Measurements from ENCODE around the gene TPSG1. TPM values are rescaled to one million over a fixed set of nuclear protein-coding genes. Genes with fewer than 3 reads are reported as not detected.

TPSG1 gene
- polyA plus RNA-seq, 1 donor (not counting 4 experiments of a cell fraction or from before 2014, with no cell fraction given): not detected

DNA sequence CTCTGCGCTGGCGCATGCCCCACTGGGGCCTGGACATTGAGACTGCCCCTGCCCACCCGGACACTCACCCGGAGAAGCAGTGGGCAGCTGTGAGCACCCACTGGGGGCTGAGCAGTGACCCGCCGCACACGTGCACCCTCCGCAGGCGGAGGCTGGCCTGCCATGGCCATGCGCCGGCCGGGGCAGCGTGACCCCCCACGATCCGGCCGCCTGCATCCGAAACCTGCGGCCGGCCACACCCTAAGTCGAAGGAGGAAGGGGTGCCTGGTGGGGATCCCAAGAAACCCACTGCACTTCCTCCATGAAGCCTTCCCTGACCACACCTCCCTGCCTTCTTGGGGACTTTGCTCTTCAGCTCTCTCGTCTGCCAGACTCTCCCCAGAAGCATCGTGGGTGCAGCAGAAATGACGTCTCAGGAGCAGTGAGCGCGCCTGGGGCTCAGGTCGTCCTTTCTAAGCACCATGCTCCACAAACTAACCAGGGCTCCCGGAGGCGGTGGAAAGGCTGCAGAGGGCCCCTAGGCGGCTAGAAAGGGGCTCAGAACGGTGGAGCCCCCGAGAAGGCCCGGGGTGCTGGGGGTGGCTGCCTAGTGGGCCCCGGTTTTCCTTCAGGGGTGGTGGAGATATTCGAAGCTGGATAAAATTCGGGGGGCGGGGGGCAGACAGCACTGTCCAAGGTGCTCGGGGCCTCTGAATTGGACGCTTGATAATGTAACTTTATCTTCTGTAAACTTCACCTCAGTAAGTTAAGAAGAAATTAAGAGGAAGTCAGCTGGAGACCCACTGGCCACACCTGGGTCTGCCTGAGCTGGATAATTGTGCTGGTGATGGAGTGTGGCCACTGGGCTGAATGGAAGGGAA lies 1.5 kb downstream of the TPSG1 start:
- H3K36me3 ChIP-seq (ENCODE audit: control insufficient read depth in 2 of 2, extremely low read depth in 1 of 2, insufficient read depth in 2 of 2, low read length in 2 of 2): no peaks in the 10 kb centered on the region
- H3K9me1 ChIP-seq (ENCODE audit: control insufficient read depth, extremely low read depth, insufficient read depth, low read length): no peaks in the 10 kb centered on the region
- TF ChIP-seq, protein P1, sequence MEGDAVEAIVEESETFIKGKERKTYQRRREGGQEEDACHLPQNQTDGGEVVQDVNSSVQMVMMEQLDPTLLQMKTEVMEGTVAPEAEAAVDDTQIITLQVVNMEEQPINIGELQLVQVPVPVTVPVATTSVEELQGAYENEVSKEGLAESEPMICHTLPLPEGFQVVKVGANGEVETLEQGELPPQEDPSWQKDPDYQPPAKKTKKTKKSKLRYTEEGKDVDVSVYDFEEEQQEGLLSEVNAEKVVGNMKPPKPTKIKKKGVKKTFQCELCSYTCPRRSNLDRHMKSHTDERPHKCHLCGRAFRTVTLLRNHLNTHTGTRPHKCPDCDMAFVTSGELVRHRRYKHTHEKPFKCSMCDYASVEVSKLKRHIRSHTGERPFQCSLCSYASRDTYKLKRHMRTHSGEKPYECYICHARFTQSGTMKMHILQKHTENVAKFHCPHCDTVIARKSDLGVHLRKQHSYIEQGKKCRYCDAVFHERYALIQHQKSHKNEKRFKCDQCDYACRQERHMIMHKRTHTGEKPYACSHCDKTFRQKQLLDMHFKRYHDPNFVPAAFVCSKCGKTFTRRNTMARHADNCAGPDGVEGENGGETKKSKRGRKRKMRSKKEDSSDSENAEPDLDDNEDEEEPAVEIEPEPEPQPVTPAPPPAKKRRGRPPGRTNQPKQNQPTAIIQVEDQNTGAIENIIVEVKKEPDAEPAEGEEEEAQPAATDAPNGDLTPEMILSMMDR (optimal IDR thresholded peaks at IDR 0.05 in 1 of 3, IDR thresholded peaks at IDR 0.05 in 1 of 3, conservative IDR thresholded peaks at IDR 0.05 in 1 of 3; ENCODE audit: extremely low read depth in 1 of 3, insufficient read depth in 2 of 3, low read length in 3 of 3): no peak
- no peak for TF ChIP-seq EZH2 (IDR thresholded peaks at IDR 0.05; ENCODE audit: low read length)
- H3K27me3 ChIP-seq (ENCODE audit: control insufficient read depth, extremely low read depth, insufficient read depth, low read length): no peaks in the 10 kb centered on the region
- H3K9me3 ChIP-seq (ENCODE audit: control insufficient read depth, low read depth, low read length): no peaks in the 10 kb centered on the region
- no peak overlapping the region for H3K4me3 ChIP-seq (ENCODE audit: control insufficient read depth in 2 of 3, extremely low read depth in 1 of 3, insufficient read depth in 2 of 3, low read depth in 1 of 3, low read length in 3 of 3)
- H4K20me1 ChIP-seq (ENCODE audit: control insufficient read depth, extremely low read depth, insufficient read depth, low read length): no peaks in the 10 kb centered on the region
- no peak overlapping the region for H3K9ac ChIP-seq (ENCODE audit: control insufficient read depth, extremely low read depth, insufficient read depth, low read length)
- no peak overlapping the region for H3K4me2 ChIP-seq (ENCODE audit: control insufficient read depth, extremely low read depth, insufficient read depth, low read depth, low read length)
- no peak overlapping the region for H2AFZ ChIP-seq (ENCODE audit: control insufficient read depth, low read length)
- no peaks in the 10 kb centered on the region for H3K79me2 ChIP-seq (ENCODE audit: control insufficient read depth, insufficient read depth, low read length)
- no peak for DNase-seq (ENCODE audit: low read depth, low spot score)
- no peaks in the 10 kb centered on the region for H3K4me1 ChIP-seq (ENCODE audit: control insufficient read depth, extremely low read depth, insufficient read depth, low read length)
- FAIRE-seq: no peak
- dilution Hi-C loops (cut with MboI; ENCODE audit: extremely low pct_ligation_motif_present, low sequenced_read_pairs): no loop called here
- H3K27ac ChIP-seq (ENCODE audit: control insufficient read depth, insufficient read depth, low read length): no peak overlapping the region

DNA sequence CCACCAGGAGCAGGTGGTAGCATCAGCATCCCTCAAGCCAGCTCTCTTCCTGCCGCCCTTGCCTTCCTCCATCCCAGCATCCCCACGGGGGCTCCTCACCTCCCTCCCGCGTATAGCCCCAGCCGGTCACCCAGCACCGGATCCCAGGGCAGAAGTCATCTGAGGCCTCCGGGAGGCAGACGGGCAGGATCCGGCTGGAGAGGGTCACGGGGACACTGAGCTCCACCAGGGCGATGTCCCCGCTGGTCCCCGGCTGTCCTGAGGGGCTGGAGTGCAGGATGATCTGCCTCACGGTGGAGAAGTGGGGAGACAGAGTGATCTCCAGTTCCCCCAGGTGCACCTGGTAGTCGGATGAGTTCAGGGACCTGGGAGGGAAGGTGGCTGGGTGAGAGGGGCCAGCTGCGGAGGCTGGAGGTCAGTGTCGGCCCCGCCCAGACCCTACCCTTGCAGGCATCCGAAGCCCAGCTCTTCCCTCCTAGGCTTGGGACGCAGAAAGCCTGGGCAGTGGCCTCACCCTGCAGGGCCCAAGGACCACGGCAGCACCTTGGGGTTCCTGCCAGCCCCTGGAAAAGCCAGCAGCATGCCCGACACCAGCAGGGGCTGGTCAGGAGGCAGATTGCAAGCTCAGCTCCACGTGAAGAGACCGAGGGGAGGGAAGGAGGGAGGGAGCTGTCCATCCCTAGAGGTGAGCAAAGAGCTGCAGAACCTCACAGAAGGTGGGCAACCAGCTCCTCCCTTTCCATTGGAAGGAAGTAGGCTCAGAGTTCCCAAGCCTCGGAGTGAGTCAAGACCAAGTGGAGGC lies 2.3 kb downstream of the TPSG1 start:
- H3K4me3 ChIP-seq (ENCODE audit: control insufficient read depth in 2 of 3, extremely low read depth in 1 of 3, insufficient read depth in 2 of 3, low read depth in 1 of 3, low read length in 3 of 3): no peak overlapping the region

More for the DNA sequence above, 2.3 kb downstream of the TPSG1 start:
- Histone ChIP-seq H3K36me3 (ENCODE audit: control insufficient read depth in 2 of 2, extremely low read depth in 1 of 2, insufficient read depth in 2 of 2, low read length in 2 of 2) (no peaks in the 10 kb centered on the region), H3K9me3 (ENCODE audit: control insufficient read depth, low read depth, low read length) (no peaks in the 10 kb centered on the region), H3K9me1 (ENCODE audit: control insufficient read depth, extremely low read depth, insufficient read depth, low read length) (no peaks in the 10 kb centered on the region), H3K27me3 (ENCODE audit: control insufficient read depth, extremely low read depth, insufficient read depth, low read length) (peaks cover 4% of the 10 kb centered on the region), H4K20me1 (ENCODE audit: control insufficient read depth, extremely low read depth, insufficient read depth, low read length) (no peaks in the 10 kb centered on the region), H3K4me1 (ENCODE audit: control insufficient read depth, extremely low read depth, insufficient read depth, low read length) (no peaks in the 10 kb centered on the region), H3K4me2 (ENCODE audit: control insufficient read depth, extremely low read depth, insufficient read depth, low read depth, low read length) (no peak overlapping the region), H2AFZ (ENCODE audit: control insufficient read depth, low read length) (no peak overlapping the region), H3K27ac (ENCODE audit: control insufficient read depth, insufficient read depth, low read length) (no peak overlapping the region), H3K79me2 (ENCODE audit: control insufficient read depth, insufficient read depth, low read length) (no peaks in the 10 kb centered on the region), H3K9ac (ENCODE audit: control insufficient read depth, extremely low read depth, insufficient read depth, low read length) (no peak overlapping the region)
- dilution Hi-C loops (cut with MboI; ENCODE audit: extremely low pct_ligation_motif_present, low sequenced_read_pairs): no loop called here
- no peak for FAIRE-seq
- no peak for DNase-seq (ENCODE audit: low read depth, low spot score)
- TF ChIP-seq, protein P1 (optimal IDR thresholded peaks at IDR 0.05 in 1 of 3, IDR thresholded peaks at IDR 0.05 in 1 of 3, conservative IDR thresholded peaks at IDR 0.05 in 1 of 3; ENCODE audit: extremely low read depth in 1 of 3, insufficient read depth in 2 of 3, low read length in 3 of 3): no peak
- TF ChIP-seq EZH2 (IDR thresholded peaks at IDR 0.05; ENCODE audit: low read length): no peak
